ENCODE results near the gene GJA3.
A peak's percentile ranks its signal among the peaks of the same experiment; 100 is the strongest.

The GJA3 gene

GRCh38 chr13:20160306-20161274, at the start of gene GJA3:
TSS of gene GJA3 (minus strand) at chr13:20161052. CDS start at chr13:20143288, 17,764 bp downstream.
- peak; percentile 48 for DNase-seq

- DNase-seq, result no peak
Measured at GRCh38 chr13:20209948-20210347, 49.1 kb upstream of the GJA3 start.

- DNase-seq, result no peak
Measured at GRCh38 chr13:20206698-20207235, 45.9 kb upstream of the GJA3 start.

- no peak for DNase-seq
Measured at GRCh38 chr13:20206065-20206697, 45.3 kb upstream of the GJA3 start.

- DNase-seq, result no peak
Measured at GRCh38 chr13:20198781-20199180, 37.9 kb upstream of the GJA3 start.

GRCh38 chr13:20197361-20197834, 36.5 kb upstream of the GJA3 start:
- peak; percentile 46 for DNase-seq

- DNase-seq, result no peak
Measured at GRCh38 chr13:20195801-20196200, 34.9 kb upstream of the GJA3 start.

GRCh38 chr13:20193907-20194631, 33.2 kb upstream of the GJA3 start:
- DNase-seq, result no peak

GRCh38 chr13:20193162-20193906, 32.5 kb upstream of the GJA3 start:
- DNase-seq, result no peak

GRCh38 chr13:20192836-20193161, 31.9 kb upstream of the GJA3 start, which contains the start of gene GJB2:
TSS of gene GJB2 (minus strand) at chr13:20192938. CDS start at chr13:20189581, 3,357 bp downstream.
- DNase-seq, result no peak

- DNase-seq, result no peak
Measured at GRCh38 chr13:20192158-20192835, 31.4 kb upstream of the GJA3 start.

GRCh38 chr13:20191311-20192157, 30.7 kb upstream of the GJA3 start:
- DNase-seq, result no peak

- no peak for DNase-seq
Measured at GRCh38 chr13:20190481-20191310, 29.8 kb upstream of the GJA3 start.

GRCh38 chr13:20190076-20190475, 29.2 kb upstream of the GJA3 start:
- no peak for DNase-seq

- no peak for DNase-seq
Measured at GRCh38 chr13:20188667-20189553, 28.1 kb upstream of the GJA3 start.

- no peak for DNase-seq
Measured at GRCh38 chr13:20186771-20187170, 25.9 kb upstream of the GJA3 start.

GRCh38 chr13:20185366-20186056, 24.7 kb upstream of the GJA3 start:
- DNase-seq, result no peak
